ENCODE results near the gene MRPS18C. TPM values are rescaled to one million over a fixed set of nuclear protein-coding genes. Genes with fewer than 3 reads are reported as not detected.
"Not testable (repeated sequence)": the region's sequence is repeated elsewhere in the genome, so short reads cannot be mapped to it uniquely, and the experiment has no call there.

Gene MRPS18C
- total RNA-seq, 2 donors from 2014 or later, result 12.2 to 30.8 TPM

DNA sequence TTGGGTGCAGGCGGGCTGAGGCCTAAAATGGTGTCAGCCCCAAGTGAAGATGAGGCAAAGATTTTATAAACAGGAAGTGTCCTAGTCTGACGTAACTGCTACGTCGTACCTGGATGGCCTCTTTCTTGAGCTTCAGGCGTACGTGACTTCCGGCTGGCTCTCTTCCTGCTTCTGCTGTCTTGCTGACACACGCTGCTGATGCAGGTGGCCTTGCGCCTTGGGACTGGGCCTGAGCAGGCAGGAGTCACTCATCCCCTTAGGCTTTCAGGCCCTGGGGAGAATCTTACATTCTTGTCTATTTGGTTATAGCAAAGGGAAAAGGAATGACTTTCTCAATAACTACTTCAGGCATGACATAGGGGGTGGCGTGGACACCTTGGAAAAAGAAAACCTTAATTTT, 49.1 kb downstream of the MRPS18C start:
- Histone ChIP-seq H3K27ac (no peak overlapping the region), H3K27me3 (replicated peaks; ENCODE audit: insufficient read depth) (no peaks in the 10 kb centered on the region), H3K4me1 (replicated peaks) (no peaks in the 10 kb centered on the region), H3K9me3 (no peaks in the 10 kb centered on the region), H3K36me3 (no peaks in the 10 kb centered on the region), H3K4me3 (no peak overlapping the region)
- intact Hi-C loops (cut with DNase I), result loop anchor here (5.0 kb wide), 1 partner anchor 132 kb away; no protein-coding TSS in a partner anchor
- 91% methylated on average over 10 of the region's 10 CpGs for WGBS
- no peak for DNase-seq (ENCODE audit: low spot score)
- TF ChIP-seq POLR2AphosphoS5 (IDR thresholded peaks at IDR 0.05) (no peak), POLR2A (IDR thresholded peaks at IDR 0.05) (no peak)
- TF ChIP-seq, protein P1, sequence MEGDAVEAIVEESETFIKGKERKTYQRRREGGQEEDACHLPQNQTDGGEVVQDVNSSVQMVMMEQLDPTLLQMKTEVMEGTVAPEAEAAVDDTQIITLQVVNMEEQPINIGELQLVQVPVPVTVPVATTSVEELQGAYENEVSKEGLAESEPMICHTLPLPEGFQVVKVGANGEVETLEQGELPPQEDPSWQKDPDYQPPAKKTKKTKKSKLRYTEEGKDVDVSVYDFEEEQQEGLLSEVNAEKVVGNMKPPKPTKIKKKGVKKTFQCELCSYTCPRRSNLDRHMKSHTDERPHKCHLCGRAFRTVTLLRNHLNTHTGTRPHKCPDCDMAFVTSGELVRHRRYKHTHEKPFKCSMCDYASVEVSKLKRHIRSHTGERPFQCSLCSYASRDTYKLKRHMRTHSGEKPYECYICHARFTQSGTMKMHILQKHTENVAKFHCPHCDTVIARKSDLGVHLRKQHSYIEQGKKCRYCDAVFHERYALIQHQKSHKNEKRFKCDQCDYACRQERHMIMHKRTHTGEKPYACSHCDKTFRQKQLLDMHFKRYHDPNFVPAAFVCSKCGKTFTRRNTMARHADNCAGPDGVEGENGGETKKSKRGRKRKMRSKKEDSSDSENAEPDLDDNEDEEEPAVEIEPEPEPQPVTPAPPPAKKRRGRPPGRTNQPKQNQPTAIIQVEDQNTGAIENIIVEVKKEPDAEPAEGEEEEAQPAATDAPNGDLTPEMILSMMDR (IDR thresholded peaks at IDR 0.05), result no peak

DNA sequence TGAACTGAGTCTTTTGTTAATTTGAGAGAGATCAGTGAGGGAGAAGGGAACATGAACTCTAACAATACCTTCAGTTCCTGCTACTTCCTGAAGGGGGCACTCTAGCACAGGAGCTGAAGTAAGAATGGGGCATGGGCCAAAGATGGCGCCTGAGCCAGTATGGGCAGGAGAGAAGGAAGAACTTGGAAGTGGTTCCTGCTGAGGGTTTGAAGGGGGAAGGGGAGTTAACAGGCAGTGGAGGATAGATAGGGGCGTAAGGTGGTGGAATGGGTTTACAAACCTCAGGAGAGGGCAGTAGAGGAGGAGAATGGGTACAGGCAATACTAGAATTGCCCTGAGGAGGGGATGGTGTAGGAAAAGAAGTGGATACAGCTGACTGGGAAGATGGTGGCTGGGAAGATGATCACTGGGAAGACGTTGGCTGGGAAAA, 53.3 kb downstream of the MRPS18C start:
- intact Hi-C loops (cut with DNase I), result loop anchor here (5.0 kb wide), 1 partner anchor 128 kb away; no protein-coding TSS in a partner anchor
- DNase-seq (ENCODE audit: low spot score), result peak; percentile 64
- H3K36me3 ChIP-seq; H3K4me3 ChIP-seq; H3K27ac ChIP-seq; H3K9me3 ChIP-seq; H3K4me1 ChIP-seq (replicated peaks); H3K27me3 ChIP-seq (replicated peaks; ENCODE audit: insufficient read depth): not testable (repeated sequence)
- WGBS, result 65% methylated on average over 3 of the region's 3 CpGs
- peak; percentile 30 for TF ChIP-seq POLR2AphosphoS5 (IDR thresholded peaks at IDR 0.05)
- TF ChIP-seq, protein P1 (IDR thresholded peaks at IDR 0.05), result peak; percentile 19 to 83 (median 77)

DNA sequence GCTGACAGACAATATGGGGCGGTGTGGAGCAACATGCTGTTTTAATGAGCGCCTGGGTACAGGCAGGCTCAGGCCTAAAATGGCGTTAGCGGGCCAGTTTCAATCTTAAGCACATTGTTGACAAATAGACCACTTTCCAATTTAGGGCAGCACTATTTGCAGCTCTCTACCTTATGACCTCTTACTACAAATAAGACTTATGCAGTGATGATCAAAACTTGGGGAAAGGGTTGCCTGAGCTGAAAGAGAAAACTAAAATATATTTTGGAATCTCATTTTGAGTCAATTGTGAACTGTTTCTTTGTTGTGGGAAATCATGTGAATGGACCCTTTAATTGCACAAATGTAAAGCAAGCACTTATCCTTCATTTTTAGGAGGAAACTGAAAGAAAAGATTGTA, 54.6 kb downstream of the MRPS18C start:
- Histone ChIP-seq H3K36me3 (no peaks in the 10 kb centered on the region), H3K4me3 (no peak overlapping the region), H3K27me3 (replicated peaks; ENCODE audit: insufficient read depth) (no peaks in the 10 kb centered on the region), H3K27ac (no peak overlapping the region), H3K4me1 (replicated peaks) (no peaks in the 10 kb centered on the region), H3K9me3 (no peaks in the 10 kb centered on the region)
- no peak for DNase-seq (ENCODE audit: low spot score)
- 89% methylated on average over 4 of the region's 4 CpGs for WGBS
- intact Hi-C loops (cut with DNase I), result no loop called here
- TF ChIP-seq, protein P1 (IDR thresholded peaks at IDR 0.05), result no peak
- no peak for TF ChIP-seq POLR2A (IDR thresholded peaks at IDR 0.05)
- no peak for TF ChIP-seq POLR2AphosphoS5 (IDR thresholded peaks at IDR 0.05)

Other genes starting within 250 kb of the MRPS18C start
- 10 to 100 TPM; 12.8 to 13.1 TPM for gene COQ2, start 171.3 kb upstream of the MRPS18C start, total RNA-seq
- 1 to 10 TPM in 1 of 2 donors, under 1 TPM in 1; 0.82 to 1.5 TPM for gene HPSE, start 121.2 kb upstream of the MRPS18C start, total RNA-seq
- 10 to 100 TPM; 15.5 to 20.9 TPM for gene HELQ, start 235 bp upstream of the MRPS18C start, total RNA-seq
- gene ABRAXAS1, start 29.0 kb downstream of the MRPS18C start, total RNA-seq, result 10 to 100 TPM; 11.6 to 13.1 TPM
- gene GPAT3, start 80.0 kb downstream of the MRPS18C start, total RNA-seq, result 1 to 10 TPM; 1.2 to 3.7 TPM

Measured in prostate gland (tissue), 2 donors.